ENCODE results near the gene FBXL7. TPM values are rescaled to one million over a fixed set of nuclear protein-coding genes. Genes with fewer than 3 reads are reported as not detected.

The FBXL7 gene
- total RNA-seq, 4 donors from 2014 or later, result 9.5 to 25.2 (median 16.0) TPM

DNA sequence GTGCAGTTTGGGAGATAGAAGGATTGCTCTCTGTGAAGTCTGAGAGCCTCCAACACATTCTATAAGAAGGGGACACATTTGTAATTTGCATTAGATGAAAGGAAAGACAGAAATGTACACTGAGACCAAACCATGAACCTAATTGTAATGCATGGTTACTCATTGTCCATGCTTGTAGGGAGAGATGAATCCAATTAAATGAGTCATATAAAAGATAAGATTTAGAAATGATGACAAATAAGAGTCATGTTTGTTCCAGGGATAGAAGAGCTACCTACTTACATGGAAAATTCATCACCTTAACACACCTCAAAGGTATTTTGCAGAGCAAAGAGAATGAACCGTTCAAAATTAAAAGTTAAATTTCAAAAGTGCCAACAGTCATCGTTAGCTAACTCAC is 85.1 kb downstream of the FBXL7 start:
- TF ChIP-seq, protein P1, sequence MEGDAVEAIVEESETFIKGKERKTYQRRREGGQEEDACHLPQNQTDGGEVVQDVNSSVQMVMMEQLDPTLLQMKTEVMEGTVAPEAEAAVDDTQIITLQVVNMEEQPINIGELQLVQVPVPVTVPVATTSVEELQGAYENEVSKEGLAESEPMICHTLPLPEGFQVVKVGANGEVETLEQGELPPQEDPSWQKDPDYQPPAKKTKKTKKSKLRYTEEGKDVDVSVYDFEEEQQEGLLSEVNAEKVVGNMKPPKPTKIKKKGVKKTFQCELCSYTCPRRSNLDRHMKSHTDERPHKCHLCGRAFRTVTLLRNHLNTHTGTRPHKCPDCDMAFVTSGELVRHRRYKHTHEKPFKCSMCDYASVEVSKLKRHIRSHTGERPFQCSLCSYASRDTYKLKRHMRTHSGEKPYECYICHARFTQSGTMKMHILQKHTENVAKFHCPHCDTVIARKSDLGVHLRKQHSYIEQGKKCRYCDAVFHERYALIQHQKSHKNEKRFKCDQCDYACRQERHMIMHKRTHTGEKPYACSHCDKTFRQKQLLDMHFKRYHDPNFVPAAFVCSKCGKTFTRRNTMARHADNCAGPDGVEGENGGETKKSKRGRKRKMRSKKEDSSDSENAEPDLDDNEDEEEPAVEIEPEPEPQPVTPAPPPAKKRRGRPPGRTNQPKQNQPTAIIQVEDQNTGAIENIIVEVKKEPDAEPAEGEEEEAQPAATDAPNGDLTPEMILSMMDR (IDR thresholded peaks at IDR 0.05; ENCODE audit: low read depth), result no peak

DNA sequence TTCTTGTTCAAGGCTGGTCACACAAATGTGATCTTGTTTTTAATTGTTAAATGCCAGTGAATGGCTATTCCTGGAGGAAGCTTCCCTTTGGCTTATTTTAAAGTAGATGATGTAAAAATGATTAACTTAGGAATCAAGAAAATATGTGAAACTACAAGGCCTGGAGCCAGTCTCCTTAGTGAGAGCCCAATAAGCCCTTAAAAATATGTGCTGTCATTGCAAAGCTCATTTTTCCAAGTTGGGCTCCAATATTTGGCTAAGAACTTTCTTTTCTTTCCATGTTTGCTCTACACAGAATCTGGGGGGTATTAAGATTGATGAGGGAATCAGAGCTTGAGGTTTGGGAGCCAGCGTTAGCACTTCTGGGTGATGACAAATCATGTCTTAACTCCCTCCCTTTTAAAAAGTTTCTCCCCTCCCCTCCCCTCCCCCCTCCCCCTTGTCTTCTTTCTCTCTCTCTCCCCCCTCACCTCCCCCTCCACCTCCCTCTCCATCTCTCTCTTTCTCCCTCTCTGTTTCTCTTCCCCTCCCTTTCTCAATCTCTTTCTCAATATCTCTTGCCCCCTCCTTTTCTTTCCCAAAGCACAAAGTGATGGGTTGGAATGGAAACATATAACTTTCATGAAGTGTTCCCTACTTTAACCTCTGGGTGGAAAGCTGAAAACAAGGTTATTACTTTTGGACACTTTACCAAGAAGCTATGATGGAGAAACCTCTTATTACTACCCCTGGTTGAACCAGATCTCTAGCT is 86.0 kb downstream of the FBXL7 start:
- TF ChIP-seq, protein P1 (IDR thresholded peaks at IDR 0.05; ENCODE audit: low read depth), result no peak

DNA sequence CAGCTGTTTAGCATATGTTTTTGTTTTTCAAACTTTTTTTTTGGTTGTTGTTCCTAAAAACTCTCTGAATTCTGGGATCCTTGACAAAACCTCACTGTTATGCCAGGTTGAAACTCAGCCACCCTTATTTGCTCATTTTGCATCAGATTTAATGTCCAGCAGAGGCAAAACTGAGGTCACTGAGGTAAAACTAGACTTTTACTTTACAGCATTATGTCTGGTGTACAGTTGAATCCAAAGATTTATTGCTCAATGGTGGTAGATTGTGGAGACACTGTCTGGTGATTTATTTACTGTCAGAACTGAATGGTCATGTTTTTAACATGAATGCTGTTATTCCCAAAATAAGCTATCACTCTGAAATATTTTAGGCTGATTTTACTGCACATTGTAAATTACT is 87.9 kb downstream of the FBXL7 start:
- TF ChIP-seq, protein P1 (IDR thresholded peaks at IDR 0.05; ENCODE audit: low read depth), result no peak

DNA sequence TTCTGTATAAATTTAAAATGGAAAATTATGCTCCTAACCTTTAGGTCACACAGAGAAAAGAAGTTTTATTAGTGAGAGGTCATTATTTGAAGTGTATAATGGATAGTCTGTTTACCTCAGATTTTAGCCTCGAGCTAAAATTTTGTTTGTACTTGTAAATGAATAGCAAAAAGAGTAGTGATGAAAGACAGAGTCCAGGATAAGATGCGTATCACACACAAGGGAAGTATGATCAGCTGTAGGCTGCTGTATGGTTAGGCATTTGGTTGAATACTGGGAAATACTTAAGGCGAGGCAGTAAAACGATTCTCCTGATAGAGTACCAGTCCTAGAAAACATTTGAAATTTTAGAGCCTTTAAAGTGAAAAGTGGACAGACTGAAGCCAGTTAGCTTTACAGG is 92.7 kb downstream of the FBXL7 start:
- TF ChIP-seq, protein P1 (IDR thresholded peaks at IDR 0.05; ENCODE audit: low read depth), result no peak

DNA sequence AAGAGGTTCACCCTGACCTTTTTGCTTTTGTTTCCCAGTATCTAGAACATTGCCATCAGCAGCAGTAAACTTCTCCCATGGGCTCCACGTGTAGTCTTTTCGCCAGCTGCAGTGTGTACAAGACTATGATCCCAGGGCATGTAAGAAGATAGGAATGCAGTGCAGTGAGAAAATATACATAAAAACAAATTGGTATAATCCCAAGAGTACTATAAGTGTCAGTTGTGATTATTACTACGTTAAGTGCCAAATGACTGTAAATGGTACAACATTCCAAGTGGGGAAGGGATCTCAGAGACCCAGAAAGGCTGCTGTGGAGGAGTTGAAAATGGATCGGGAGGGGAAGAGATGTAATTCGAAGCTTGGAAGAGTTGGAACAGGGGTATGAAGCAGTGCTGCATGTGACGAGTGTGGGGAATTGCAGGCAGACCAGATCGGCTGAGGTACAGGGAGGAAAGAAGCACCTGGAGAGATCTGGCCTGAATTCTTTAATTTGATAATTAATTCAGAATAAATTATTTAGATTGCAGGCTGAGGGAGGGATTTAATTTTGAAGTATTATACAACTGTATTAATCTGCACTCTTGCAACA is 95.1 kb downstream of the FBXL7 start:
- TF ChIP-seq, protein P1 (IDR thresholded peaks at IDR 0.05; ENCODE audit: low read depth), result no peak

DNA sequence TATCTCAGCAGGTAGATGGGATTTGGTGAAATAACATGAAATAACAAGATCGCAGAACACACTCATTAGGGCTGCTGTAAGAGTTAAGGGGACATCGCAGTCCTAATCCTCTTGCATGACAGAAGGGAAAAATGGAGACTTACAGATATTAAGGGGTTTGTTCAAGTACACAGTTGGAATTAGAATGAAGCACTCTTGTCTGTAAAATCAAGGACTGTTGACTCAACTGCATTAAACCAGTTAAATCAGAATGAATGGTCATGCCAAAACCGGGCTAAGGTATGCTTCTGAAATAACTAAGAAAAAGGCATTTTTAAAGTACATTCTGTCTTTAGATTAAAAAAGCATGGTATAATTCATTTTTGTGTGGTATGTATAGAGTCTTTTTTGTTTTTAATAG is 95.9 kb downstream of the FBXL7 start:
- TF ChIP-seq, protein P1 (IDR thresholded peaks at IDR 0.05; ENCODE audit: low read depth), result no peak

DNA sequence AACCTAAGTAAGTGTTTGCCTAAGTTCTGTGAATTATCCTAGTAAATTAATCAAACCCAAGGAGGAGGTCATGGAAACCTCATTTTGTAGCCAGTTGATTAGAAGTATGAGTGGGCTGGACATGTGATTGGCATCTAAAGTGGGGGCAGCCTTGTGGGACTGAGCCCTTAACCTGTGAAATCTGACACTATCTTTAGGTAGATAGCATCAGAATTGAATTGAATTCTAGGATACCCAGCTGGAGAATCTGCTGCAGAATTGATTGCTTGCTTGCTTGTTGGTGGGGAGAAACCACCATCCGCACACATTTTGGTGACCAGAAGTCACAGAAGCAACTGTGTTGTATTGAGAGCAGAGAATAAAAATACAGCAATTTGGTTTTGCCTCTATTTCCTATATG is 97.0 kb downstream of the FBXL7 start:
- TF ChIP-seq, protein P1 (IDR thresholded peaks at IDR 0.05; ENCODE audit: low read depth), result no peak

Measured in subcutaneous adipose tissue (tissue), 4 donors.